Measurements from ENCODE around the gene PTAFR. TPM values are rescaled to one million over a fixed set of nuclear protein-coding genes. Genes with fewer than 3 reads are reported as not detected.

PTAFR gene
- total RNA-seq, 6 experiments from 2014 or later = 0.26 to 0.57 (median 0.43) TPM

- TF ChIP-seq, protein P1, sequence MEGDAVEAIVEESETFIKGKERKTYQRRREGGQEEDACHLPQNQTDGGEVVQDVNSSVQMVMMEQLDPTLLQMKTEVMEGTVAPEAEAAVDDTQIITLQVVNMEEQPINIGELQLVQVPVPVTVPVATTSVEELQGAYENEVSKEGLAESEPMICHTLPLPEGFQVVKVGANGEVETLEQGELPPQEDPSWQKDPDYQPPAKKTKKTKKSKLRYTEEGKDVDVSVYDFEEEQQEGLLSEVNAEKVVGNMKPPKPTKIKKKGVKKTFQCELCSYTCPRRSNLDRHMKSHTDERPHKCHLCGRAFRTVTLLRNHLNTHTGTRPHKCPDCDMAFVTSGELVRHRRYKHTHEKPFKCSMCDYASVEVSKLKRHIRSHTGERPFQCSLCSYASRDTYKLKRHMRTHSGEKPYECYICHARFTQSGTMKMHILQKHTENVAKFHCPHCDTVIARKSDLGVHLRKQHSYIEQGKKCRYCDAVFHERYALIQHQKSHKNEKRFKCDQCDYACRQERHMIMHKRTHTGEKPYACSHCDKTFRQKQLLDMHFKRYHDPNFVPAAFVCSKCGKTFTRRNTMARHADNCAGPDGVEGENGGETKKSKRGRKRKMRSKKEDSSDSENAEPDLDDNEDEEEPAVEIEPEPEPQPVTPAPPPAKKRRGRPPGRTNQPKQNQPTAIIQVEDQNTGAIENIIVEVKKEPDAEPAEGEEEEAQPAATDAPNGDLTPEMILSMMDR (IDR thresholded peaks at IDR 0.05) = no peak
- Mint-ChIP-seq H3K27me3 (ENCODE audit: insufficient read depth) (no peaks in the 10 kb centered on the region; the same call in 1 of the 2 replicates), H3K27ac (no peak overlapping the region), H3K4me3 (no peak overlapping the region), H3K36me3 (ENCODE audit: low read depth) (no peaks in the 10 kb centered on the region), H3K9me3 (no peaks in the 10 kb centered on the region), H3K4me1 (ENCODE audit: low read depth) (peaks cover 1% of the 10 kb centered on the region)
- DNase-seq = no peak
Measured at GRCh38 chr1:28185071-28185470, 8.6 kb upstream of the PTAFR start.

GRCh38 chr1:28180306-28181305 is 4.1 kb upstream of the PTAFR start:
- H3K4me1 Mint-ChIP-seq (ENCODE audit: low read depth) = no peaks in the 10 kb centered on the region
- H3K27ac Mint-ChIP-seq = no peak overlapping the region
- TF ChIP-seq, protein P1 (IDR thresholded peaks at IDR 0.05) = no peak
- H3K4me3 Mint-ChIP-seq = no peak overlapping the region
- peaks cover 3% of the 10 kb centered on the region for H3K27me3 Mint-ChIP-seq (ENCODE audit: insufficient read depth)
- H3K36me3 Mint-ChIP-seq (ENCODE audit: low read depth) = no peaks in the 10 kb centered on the region
- H3K9me3 Mint-ChIP-seq = no peaks in the 10 kb centered on the region
- no peak for DNase-seq

GRCh38 chr1:28178690-28179485 is 2.4 kb upstream of the PTAFR start:
- Mint-ChIP-seq H3K27me3 (ENCODE audit: insufficient read depth) (peaks cover 3% of the 10 kb centered on the region), H3K36me3 (ENCODE audit: low read depth) (no peaks in the 10 kb centered on the region), H3K9me3 (no peaks in the 10 kb centered on the region), H3K4me1 (ENCODE audit: low read depth) (peaks cover 1% of the 10 kb centered on the region; the same call in 1 of the 2 replicates), H3K4me3 (no peak overlapping the region), H3K27ac (no peak overlapping the region)
- TF ChIP-seq, protein P1 (IDR thresholded peaks at IDR 0.05) = no peak
- DNase-seq = no peak

DNA sequence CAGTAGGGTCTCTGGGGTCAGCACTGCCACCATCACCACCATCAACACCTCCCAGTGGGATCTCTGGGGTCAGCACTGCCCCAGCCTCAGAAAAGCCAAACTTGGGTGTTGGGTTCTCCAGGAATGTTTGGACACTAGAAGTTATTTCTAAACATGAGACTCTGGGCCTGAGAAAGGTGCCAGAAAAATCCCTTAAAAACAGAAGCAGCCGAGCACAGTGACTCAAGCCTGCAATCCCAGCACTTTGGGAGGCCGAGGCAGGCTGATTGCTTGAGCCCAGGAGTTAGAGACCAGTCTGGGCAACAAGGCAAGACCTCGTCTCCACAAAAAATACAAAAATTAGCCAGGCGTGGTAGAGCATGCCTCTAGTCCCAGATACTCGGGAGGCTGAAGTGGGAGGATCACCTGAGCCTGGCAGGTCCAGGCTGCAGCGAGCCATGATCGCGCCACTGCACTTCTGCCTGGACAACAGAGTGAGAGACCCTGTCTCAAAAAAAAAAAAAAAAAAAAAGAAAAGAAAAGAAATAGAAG is 470 bp downstream of the PTAFR start:
- Mint-ChIP-seq H3K9me3 (no peaks in the 10 kb centered on the region), H3K36me3 (ENCODE audit: low read depth) (no peaks in the 10 kb centered on the region), H3K4me3 (no peak overlapping the region), H3K4me1 (ENCODE audit: low read depth) (peaks cover 13% of the 10 kb centered on the region; the same call in 1 of the 2 replicates), H3K27me3 (ENCODE audit: insufficient read depth) (peaks cover 3% of the 10 kb centered on the region), H3K27ac (no peak overlapping the region)
- no peak for DNase-seq
- TF ChIP-seq, protein P1 (IDR thresholded peaks at IDR 0.05) = no peak

DNA sequence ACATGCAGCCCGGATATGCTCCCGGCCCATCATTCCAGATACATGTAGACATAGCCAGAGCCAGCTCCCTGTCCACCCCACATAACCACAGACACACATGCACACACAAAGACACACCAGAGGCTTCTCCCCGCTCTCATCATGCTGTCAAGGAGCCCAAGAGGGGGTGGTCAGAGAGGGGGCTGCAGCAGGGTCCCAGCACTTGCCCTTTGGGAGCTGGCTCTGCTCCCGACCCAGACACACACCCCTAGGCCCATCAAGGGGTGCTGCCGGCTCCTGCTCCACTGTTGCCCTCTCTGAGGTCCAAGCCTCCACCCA is 2.6 kb downstream of the PTAFR start:
- H3K4me1 Mint-ChIP-seq (ENCODE audit: low read depth) = peaks cover 13% of the 10 kb centered on the region; the same call in 1 of the 2 replicates
- H3K27me3 Mint-ChIP-seq (ENCODE audit: insufficient read depth) = peaks cover 3% of the 10 kb centered on the region
- H3K27ac Mint-ChIP-seq = no peak overlapping the region
- no peaks in the 10 kb centered on the region for H3K36me3 Mint-ChIP-seq (ENCODE audit: low read depth)
- no peak overlapping the region for H3K4me3 Mint-ChIP-seq
- no peak for DNase-seq
- TF ChIP-seq, protein P1 (IDR thresholded peaks at IDR 0.05) = no peak
- no peaks in the 10 kb centered on the region for H3K9me3 Mint-ChIP-seq

All from HFFc6 (cell line).